ENCODE data around the gene FOXN3. TPM values are rescaled to one million over a fixed set of nuclear protein-coding genes. Genes with fewer than 3 reads are reported as not detected.
A peak's percentile ranks its signal among the peaks of the same experiment; 100 is the strongest.

The FOXN3 gene
- total and polyA plus RNA-seq, 9 donors, result 56.9 to 172 (median 99.2) TPM

DNA sequence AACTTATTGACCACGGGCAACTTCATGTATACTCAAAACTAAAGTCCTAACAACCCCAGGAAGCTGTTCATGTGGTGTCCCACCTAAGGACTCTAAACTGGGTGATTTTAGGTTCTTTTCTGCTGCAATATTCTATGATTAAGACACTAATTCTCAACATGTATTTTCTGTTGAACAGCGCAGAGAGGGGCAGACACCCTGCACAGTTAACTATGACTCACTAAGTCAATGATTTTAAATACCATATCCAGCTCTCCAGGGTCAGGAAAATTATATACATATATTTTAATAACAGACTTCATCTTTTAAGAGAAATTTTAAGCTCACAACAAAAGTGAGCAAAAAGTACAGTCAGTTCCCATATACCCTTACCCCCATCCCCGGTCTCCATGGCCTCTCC is 85.0 kb downstream of the FOXN3 start:
- Histone ChIP-seq H3K36me3 (no peaks in the 10 kb centered on the region), H3K27ac (no peak overlapping the region), H3K4me1 (ENCODE audit: insufficient read depth) (peaks cover 22% of the 10 kb centered on the region), H3K4me3 (no peak overlapping the region), H3K27me3 (no peaks in the 10 kb centered on the region), H3K9me3 (no peaks in the 10 kb centered on the region)
- TF ChIP-seq EP300 (IDR thresholded peaks at IDR 0.05) (no peak), POLR2A (IDR thresholded peaks at IDR 0.05) (no peak)
- TF ChIP-seq, protein P1, sequence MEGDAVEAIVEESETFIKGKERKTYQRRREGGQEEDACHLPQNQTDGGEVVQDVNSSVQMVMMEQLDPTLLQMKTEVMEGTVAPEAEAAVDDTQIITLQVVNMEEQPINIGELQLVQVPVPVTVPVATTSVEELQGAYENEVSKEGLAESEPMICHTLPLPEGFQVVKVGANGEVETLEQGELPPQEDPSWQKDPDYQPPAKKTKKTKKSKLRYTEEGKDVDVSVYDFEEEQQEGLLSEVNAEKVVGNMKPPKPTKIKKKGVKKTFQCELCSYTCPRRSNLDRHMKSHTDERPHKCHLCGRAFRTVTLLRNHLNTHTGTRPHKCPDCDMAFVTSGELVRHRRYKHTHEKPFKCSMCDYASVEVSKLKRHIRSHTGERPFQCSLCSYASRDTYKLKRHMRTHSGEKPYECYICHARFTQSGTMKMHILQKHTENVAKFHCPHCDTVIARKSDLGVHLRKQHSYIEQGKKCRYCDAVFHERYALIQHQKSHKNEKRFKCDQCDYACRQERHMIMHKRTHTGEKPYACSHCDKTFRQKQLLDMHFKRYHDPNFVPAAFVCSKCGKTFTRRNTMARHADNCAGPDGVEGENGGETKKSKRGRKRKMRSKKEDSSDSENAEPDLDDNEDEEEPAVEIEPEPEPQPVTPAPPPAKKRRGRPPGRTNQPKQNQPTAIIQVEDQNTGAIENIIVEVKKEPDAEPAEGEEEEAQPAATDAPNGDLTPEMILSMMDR (IDR thresholded peaks at IDR 0.05), result no peak
- intact Hi-C loops (cut with DNase I), result no loop called here
- no peak for DNase-seq
- WGBS, 3 donors, result 67 to 89% (median 74%) methylated on average over 3 of the region's 3 CpGs

DNA sequence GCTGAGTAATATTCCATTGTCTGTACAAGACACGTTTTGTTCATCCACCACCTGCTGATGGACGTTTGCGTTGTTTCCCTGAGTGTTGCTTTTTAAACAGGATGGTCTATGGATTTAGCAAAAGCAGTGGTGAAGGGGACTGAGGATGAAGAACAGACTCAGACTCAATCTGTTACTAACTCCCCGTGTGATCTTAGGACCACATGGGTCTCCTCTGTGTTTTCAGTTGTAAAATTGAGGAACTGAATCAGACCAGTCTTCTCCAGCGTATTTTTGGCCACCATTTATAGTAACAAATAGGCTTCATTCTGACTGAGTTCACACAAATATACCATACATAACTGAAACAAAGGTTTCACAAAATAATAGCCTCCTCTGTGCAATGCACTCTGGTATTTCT is 85.6 kb downstream of the FOXN3 start:
- H3K36me3 ChIP-seq, result no peaks in the 10 kb centered on the region
- 66 to 90% (median 75%) methylated on average over 5 of the region's 5 CpGs for WGBS, 3 donors
- H3K4me1 ChIP-seq (ENCODE audit: insufficient read depth), result peaks cover 21% of the 10 kb centered on the region
- no peak for TF ChIP-seq EP300 (IDR thresholded peaks at IDR 0.05)
- TF ChIP-seq, protein P1 (IDR thresholded peaks at IDR 0.05), result no peak
- TF ChIP-seq POLR2A (IDR thresholded peaks at IDR 0.05), result no peak
- H3K4me3 ChIP-seq, result no peak overlapping the region
- no peaks in the 10 kb centered on the region for H3K9me3 ChIP-seq
- no peak for DNase-seq
- H3K27ac ChIP-seq, result no peak overlapping the region
- H3K27me3 ChIP-seq, result no peaks in the 10 kb centered on the region
- intact Hi-C loops (cut with DNase I), result no loop called here

GRCh38 chr14:89330236-89331002 is 86.6 kb downstream of the FOXN3 start:
- H3K9me3 ChIP-seq, result no peaks in the 10 kb centered on the region
- no peaks in the 10 kb centered on the region for H3K36me3 ChIP-seq
- no peak overlapping the region for H3K27ac ChIP-seq
- peak; percentile 51 to 75 (median 60) for DNase-seq
- WGBS, 3 donors, result 42 to 54% (median 46%) methylated on average over 11 of the region's 11 CpGs
- intact Hi-C loops (cut with DNase I), result no loop called here
- TF ChIP-seq POLR2A (IDR thresholded peaks at IDR 0.05), result no peak
- H3K4me1 ChIP-seq (ENCODE audit: insufficient read depth), result peaks cover 19% of the 10 kb centered on the region
- no peaks in the 10 kb centered on the region for H3K27me3 ChIP-seq
- H3K4me3 ChIP-seq, result no peak overlapping the region

DNA sequence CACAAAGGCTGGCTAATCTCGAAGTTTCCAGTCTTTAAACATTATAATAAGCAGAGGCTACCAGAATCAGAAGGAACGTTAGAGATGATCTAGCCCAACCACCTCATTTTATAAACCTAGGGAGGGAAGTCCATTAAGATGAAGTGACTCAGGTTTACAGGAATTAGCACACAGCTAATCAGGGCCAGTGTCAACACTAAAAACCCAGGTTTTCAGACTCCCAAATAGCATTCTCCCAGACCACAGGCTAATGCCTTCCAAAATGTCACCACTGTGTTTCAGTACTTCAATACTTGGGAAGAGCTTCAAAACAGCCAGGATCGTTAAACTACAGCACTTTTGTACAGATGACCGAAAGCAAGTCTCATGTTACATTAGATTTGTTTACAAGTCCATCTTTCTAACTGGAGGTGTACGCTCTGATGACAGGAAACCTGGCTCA is 89.2 kb downstream of the FOXN3 start:
- 68 to 77% (median 73%) methylated on average over 5 of the region's 5 CpGs for WGBS, 3 donors
- intact Hi-C loops (cut with DNase I), result no loop called here
- TF ChIP-seq, protein P1 (IDR thresholded peaks at IDR 0.05), result no peak
- TF ChIP-seq POLR2A (IDR thresholded peaks at IDR 0.05) (no peak), EP300 (IDR thresholded peaks at IDR 0.05) (no peak)
- Histone ChIP-seq H3K36me3 (no peaks in the 10 kb centered on the region), H3K4me1 (ENCODE audit: insufficient read depth) (peaks cover 19% of the 10 kb centered on the region), H3K4me3 (no peak overlapping the region), H3K9me3 (no peaks in the 10 kb centered on the region), H3K27ac (no peak overlapping the region), H3K27me3 (no peaks in the 10 kb centered on the region)
- no peak for DNase-seq

DNA sequence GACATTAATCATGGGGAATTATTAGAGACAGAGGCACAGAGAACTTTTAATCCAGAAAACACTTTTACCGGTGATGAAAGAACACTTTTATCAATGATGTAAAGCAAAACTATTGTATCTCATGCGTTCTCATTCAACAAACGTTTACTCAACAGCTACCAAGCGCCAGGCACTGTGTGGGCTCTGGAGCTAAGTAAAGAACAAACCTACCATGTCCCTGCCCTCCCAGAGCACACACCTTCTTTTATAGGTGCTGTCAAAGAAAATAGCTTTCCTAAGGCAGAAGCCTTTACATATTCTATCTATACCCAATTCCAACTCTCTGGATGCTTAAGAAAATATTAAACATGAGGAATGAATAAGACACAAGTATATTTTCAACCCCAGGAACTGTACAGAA is 91.1 kb downstream of the FOXN3 start:
- TF ChIP-seq POLR2A (IDR thresholded peaks at IDR 0.05), result no peak
- TF ChIP-seq EP300 (IDR thresholded peaks at IDR 0.05), result no peak
- TF ChIP-seq, protein P1 (IDR thresholded peaks at IDR 0.05), result no peak
- DNase-seq, result no peak
- H3K36me3 ChIP-seq, result no peaks in the 10 kb centered on the region
- H3K27ac ChIP-seq, result no peak overlapping the region
- H3K27me3 ChIP-seq, result no peaks in the 10 kb centered on the region
- no peaks in the 10 kb centered on the region for H3K9me3 ChIP-seq
- 88 to 94% (median 88%) methylated on average over 4 of the region's 4 CpGs for WGBS, 3 donors
- no peak overlapping the region for H3K4me3 ChIP-seq
- intact Hi-C loops (cut with DNase I), result no loop called here
- peaks cover 13% of the 10 kb centered on the region for H3K4me1 ChIP-seq (ENCODE audit: insufficient read depth)

Data from ovary (tissue), 9 donors.